Adipose tissue (tissue), 3 donors: ENCODE results near the gene KLK14. TPM values are rescaled to one million over a fixed set of nuclear protein-coding genes. Genes with fewer than 3 reads are reported as not detected.

Experiments
- H3K27ac ChIP-seq: one replicate; pipeline ENCODE4 v1.5.1; 2013; ENCODE audit warnings: low read depth, low read length
- WGBS, 3 donors: extraction: QIAGEN DNeasy Blood & Tissue Kit; methylation state at CpG; one replicate each; pipeline ENCODE4 v1.1.7; 2013; 5-methylcytosine and 5-hydroxymethylcytosine counted together
- polyA plus RNA-seq, 3 donors: library from polyadenylated mRNA; stranded (reverse); fragments of 200-250 nt; gene quantifications; one replicate each; pipeline ENCODE4 v1.2.3, GENCODE V29; 2013
- donor health status: healthy with polysubstance abuse.
- donor health status: Bipolar disorder and iron deficiency.
- donor health status: healthy.

KLK14 gene
- polyA plus RNA-seq, 3 donors, result 0.07 to 0.20 TPM; not detected in 1

DNA sequence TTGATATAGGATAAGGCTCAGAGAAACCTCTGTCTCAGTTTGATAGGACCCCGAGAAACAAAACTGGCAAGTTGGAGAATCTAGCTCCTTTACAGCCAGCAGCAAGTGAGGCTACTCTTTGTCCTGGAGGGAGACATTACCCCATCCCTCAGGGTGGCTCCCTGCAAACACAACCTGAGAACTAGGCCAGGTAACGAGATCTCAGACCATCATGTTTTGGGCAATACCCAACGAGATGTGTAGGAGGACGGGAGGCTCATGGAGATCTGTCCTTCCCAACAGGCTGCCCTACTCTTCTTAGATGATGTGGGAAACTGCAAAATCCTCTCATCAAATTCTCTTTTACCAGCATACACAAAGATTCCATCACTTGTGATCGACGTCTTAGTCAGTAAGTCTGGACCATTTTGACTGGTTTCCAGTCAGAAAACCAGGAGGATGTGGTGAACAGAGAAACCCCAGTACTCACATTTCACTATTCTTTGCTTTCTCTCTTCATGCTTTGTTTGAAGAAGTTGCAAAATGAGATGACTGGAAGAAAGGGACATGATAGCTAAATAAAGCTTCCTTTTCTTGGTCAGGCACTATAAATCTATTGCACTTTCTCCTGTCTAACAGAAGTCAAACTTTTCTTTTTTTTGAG, 31.5 kb upstream of the KLK14 start:
- 69 to 76% (median 73%) methylated on average over 6 of the region's 6 CpGs for WGBS, 3 donors

GRCh38 chr19:51111606-51112005, 28.9 kb upstream of the KLK14 start:
- H3K27ac ChIP-seq, result no peak overlapping the region
- WGBS, 3 donors, result 31 to 58% (median 55%) methylated on average over 6 of the region's 6 CpGs

More for the DNA sequence above, 31.5 kb upstream of the KLK14 start:
- peak overlapping the region; percentile 15 for H3K27ac ChIP-seq

GRCh38 chr19:51110666-51110971, 27.9 kb upstream of the KLK14 start:
- no peak overlapping the region for H3K27ac ChIP-seq
- WGBS, 3 donors, result 67 to 81% (median 70%) methylated on average over 1 of the region's 1 CpG

GRCh38 chr19:51108805-51109146, 26.1 kb upstream of the KLK14 start:
- no peak overlapping the region for H3K27ac ChIP-seq
- 1 to 3% (median 2%) methylated on average over 15 of the region's 15 CpGs for WGBS, 3 donors

GRCh38 chr19:51108066-51108804, 25.5 kb upstream of the KLK14 start, which contains the start of gene CTU1:
Gene CTU1, minus strand, starts transcription at chr19:51108409. Its CDS starts 3,840 bp downstream, at chr19:51104569.
- no peak within 1 kb of the TSS for H3K27ac ChIP-seq
- 1% methylated on average over 43 of the region's 43 CpGs for WGBS, 3 donors

GRCh38 chr19:51107406-51108065, 24.8 kb upstream of the KLK14 start:
- no peak overlapping the region for H3K27ac ChIP-seq
- WGBS, 3 donors, result 8 to 21% (median 21%) methylated on average over 18 of the region's 18 CpGs

GRCh38 chr19:51103926-51104341, 21.2 kb upstream of the KLK14 start:
- no peak overlapping the region for H3K27ac ChIP-seq
- WGBS, 3 donors, result 87 to 89% (median 88%) methylated on average over 46 to 49 of the region's 49 CpGs

DNA sequence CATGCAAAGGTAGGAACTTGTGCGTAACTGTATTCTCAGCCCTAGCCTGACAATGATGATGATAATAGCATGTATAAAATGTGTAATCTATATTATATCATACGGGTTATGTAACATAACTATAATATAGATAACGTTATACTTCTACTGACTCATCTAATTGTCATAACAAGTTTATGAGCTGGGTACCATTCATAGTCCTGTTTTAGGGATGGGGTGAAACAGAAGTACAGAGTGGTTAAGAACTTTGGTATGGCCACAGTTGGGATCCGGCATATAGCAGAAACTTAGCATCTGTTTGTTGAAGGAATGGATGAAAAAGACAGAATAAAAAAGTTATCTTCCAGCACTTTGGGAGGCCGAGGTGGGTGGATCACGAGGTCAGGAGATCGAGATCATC, 20.3 kb upstream of the KLK14 start:
- WGBS, 3 donors, result 85 to 92% (median 85%) methylated on average over 7 of the region's 7 CpGs
- no peak overlapping the region for H3K27ac ChIP-seq

- H3K27ac ChIP-seq, result no peak overlapping the region
- 35 to 73% (median 66%) methylated on average over 5 of the region's 5 CpGs for WGBS, 3 donors
Measured at GRCh38 chr19:51101171-51101865, 18.6 kb upstream of the KLK14 start.

GRCh38 chr19:51100601-51101000, 17.9 kb upstream of the KLK14 start:
- H3K27ac ChIP-seq, result no peak overlapping the region
- 53 to 68% (median 65%) methylated on average over 3 of the region's 3 CpGs for WGBS, 3 donors

GRCh38 chr19:51099047-51099382, 16.3 kb upstream of the KLK14 start:
- 62 to 76% (median 70%) methylated on average over 19 to 22 of the region's 22 CpGs for WGBS, 3 donors

DNA sequence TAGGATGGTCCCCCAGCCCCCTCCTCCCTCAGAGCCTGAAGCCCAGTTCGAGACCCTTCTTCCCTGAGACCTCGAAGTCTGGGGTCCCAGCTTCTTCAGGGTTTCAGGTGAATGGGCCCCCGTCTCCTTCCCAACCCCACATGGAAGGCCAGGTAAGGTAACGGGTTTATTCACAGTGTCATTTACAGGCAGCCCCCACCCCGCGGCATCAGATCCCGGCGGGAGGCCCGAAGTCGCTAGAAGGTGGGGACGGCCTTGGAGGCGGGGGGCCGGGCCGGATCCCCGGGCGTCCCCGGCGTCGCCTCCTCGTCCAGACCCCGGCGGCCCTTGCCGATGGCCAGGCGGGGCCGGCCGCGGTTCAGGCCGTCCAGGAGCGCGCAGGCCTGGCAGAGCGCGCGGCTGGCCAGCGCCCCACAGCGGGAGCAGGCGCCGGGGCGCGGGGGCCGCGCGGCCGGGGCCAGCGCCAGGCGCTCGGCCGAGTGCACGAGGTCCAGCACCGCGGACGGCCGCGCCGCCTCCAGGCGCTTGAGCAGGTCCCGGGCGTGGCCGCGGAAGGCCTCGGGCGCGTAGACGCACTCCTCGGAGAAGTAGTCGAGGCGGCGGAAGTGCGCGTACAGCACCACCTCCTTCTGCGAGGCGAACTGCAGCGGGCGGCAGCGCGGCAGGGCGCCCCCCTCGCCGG, 15.8 kb upstream of the KLK14 start:
- 62 to 76% (median 66%) methylated on average over 70 to 78 of the region's 78 CpGs for WGBS, 3 donors
- no peak overlapping the region for H3K27ac ChIP-seq

More at GRCh38 chr19:51099047-51099382, 16.3 kb upstream of the KLK14 start:
- no peak overlapping the region for H3K27ac ChIP-seq

- no peak overlapping the region for H3K27ac ChIP-seq
- WGBS, 3 donors, result 77 to 90% (median 86%) methylated on average over 20 of the region's 20 CpGs
Measured at GRCh38 chr19:51097796-51098195, 15.1 kb upstream of the KLK14 start.

GRCh38 chr19:51097166-51097738, 14.6 kb upstream of the KLK14 start:
- WGBS, 3 donors, result 7 to 16% (median 12%) methylated on average over 8 of the region's 8 CpGs

DNA sequence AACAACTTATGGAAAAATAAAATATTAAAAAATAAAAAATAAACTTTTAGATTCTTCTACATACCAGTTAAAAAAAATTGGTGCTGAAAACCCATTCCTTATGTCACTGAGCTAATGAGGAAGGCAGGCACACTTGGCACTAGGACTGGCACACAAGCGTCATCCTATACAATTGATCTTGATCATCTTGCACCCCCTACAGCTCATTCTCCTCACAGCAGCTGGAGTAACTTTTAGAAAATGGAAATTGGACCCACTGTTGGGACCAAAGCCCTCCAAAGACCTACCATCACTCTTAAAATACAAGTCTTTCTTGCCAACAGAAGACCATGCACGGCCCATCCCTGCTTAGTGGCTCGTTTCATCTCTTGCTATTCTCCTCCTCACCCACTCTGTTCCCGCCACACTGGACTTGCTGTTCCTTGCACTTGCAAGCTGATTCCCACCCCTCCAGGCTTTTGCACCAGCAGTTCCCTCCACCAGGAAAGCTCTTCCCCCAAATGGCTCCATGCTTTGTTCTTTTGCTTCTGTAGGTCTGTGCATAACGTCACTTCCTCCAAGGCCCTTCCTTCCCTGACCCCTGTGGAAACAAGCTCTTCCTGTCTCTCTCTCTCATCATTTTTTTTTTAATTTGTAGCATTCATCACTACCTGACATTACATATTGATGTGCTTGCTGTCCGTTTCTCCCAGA, 13.9 kb upstream of the KLK14 start:
- H3K27ac ChIP-seq, result no peak overlapping the region
- WGBS, 3 donors, result 76 to 80% (median 78%) methylated on average over 6 of the region's 6 CpGs

More at GRCh38 chr19:51097166-51097738, 14.6 kb upstream of the KLK14 start:
- H3K27ac ChIP-seq, result no peak overlapping the region

DNA sequence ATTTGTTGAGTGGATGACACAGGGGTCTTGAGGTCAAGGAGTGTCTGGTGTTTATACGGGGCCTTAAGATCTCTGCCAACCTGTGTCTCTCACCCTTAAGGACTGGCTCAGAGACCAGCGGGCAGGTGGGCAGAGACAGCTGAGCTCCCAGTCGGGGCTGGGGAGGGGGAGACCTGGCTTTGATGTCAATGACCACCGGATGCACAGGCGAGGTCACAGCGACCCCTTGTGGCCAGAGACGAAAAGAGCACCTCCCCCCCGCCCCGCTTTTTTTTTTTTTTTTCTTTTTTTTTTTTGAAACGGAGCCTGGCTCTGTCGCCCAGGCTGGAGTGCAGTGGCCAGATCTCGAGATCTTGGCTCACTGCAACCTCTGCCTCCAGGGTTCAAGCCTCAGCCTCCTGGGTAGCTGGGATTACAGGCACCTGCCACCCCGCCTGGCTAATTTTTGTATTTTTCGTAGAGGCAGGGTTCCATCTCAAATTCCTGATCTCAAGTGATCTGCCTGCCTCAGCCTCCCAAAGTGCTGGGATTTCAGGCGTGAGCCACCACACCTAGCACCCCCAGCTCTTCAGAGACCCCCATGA, 12.1 kb upstream of the KLK14 start:
- H3K27ac ChIP-seq, result no peak overlapping the region
- 24 to 29% (median 28%) methylated on average over 13 to 15 of the region's 15 CpGs for WGBS, 3 donors
